Dermis microvascular lymphatic vessel endothelial cell (primary cell): ENCODE measurements around the gene CCDC91. TPM values are rescaled to one million over a fixed set of nuclear protein-coding genes. Genes with fewer than 3 reads are reported as not detected.
"Not testable (repeated sequence)": the region's sequence is repeated elsewhere in the genome, so short reads cannot be mapped to it uniquely, and the experiment has no call there.

ENCODE experiments used
- DNase-seq, 2 donors: peaks; one replicate each; pipeline versions ENCODE4 v3.0.0 to v3.0.0-alpha.2; 2010; ENCODE audit warnings: low read depth in 2 of 2
- total RNA-seq: library from RNA; depleted of rRNA; stranded (reverse); fragments of >200 nt; gene quantifications from 2 replicates; pipeline ENCODE4 v1.2.1, GENCODE V29; 2014

The CCDC91 gene
- total RNA-seq, 1 donor from 2014 or later = 3.9 TPM

- DNase-seq = no peak
Measured at GRCh38 chr12:28232211-28232928, 42.1 kb downstream of the CCDC91 start.

- DNase-seq = no peak
Measured at GRCh38 chr12:28234444-28234843, 44.2 kb downstream of the CCDC91 start.

DNA sequence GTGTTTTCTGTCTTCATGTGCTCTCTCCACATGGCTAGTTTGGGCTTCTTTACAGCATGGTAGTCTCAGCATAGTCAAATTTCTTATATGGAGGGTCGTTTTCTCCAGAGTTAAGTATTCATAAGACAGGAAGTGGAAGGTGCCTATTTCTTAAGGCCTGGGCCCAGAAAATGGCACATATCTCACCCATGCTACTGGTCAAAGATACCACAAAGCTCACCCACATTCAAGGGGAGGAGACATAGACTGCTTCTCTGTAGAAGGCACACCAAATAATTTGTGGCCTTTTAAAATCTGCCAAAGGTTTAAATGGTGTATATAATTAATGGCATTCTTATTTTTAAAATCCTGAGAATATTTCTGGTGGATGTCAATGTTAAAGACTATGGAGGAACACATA lies 44.8 kb downstream of the CCDC91 start:
- DNase-seq = no peak

DNA sequence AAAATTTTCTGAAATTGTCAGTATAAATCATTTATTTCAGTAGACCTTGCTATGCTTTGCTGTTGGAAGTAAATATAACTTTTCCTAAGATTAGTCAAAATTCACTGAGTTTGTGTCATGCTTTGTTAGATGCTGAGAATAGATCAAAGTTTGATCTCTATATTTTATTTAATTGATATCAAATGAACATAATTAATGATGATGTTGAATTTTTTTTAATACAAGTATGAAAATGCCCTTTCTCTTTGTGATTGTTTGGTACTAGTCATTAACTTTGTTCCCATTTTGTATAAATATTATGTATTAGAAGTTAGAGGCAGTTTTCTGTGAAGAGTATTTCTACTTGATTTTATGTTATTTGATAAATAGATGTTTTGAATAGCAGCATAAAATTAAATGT lies 45.7 kb downstream of the CCDC91 start:
- no peak for DNase-seq

GRCh38 chr12:28237423-28237822 lies 47.2 kb downstream of the CCDC91 start:
- no peak for DNase-seq

- DNase-seq = no peak
Measured at GRCh38 chr12:28239918-28240317, 49.7 kb downstream of the CCDC91 start.

GRCh38 chr12:28240853-28241252 lies 50.6 kb downstream of the CCDC91 start:
- no peak for DNase-seq

DNA sequence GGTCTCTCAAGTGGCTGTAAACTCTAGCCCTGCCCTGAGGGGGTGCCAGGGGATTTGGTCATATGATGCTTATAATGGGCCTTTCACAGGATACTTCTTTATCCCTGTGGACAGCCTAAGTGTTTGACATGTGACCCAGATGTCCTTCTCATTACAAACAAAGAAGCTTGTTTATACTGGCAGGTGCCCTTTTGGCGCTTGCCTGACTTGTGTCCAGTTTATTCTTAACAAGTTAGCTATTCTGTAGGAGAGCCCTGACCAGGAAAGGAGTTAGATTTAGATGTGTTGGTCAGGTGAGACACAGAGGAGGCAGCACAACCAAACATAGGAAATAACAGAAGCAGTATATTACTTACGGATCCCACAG lies 51.9 kb downstream of the CCDC91 start:
- DNase-seq = no peak

GRCh38 chr12:28242496-28243309 lies 52.4 kb downstream of the CCDC91 start:
- peak in 1 of 2 donors; percentile 36 for DNase-seq

DNA sequence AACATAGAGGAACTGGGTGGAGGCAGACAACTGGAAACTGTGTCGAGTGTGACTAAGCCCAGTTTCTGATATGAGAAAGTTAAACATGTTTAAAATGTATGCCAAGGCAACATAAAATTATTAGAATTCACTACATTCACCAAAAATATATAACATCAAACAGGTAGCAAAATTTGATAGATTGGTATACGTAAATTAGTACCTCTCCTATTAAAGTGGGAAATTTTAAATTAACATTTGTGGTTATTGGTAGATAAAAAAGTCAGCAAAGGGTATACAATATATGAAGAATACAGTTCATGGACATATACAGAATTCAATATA lies 53.0 kb downstream of the CCDC91 start:
- no peak for DNase-seq

GRCh38 chr12:28247806-28248205 lies 57.5 kb downstream of the CCDC91 start:
- DNase-seq = no peak

DNA sequence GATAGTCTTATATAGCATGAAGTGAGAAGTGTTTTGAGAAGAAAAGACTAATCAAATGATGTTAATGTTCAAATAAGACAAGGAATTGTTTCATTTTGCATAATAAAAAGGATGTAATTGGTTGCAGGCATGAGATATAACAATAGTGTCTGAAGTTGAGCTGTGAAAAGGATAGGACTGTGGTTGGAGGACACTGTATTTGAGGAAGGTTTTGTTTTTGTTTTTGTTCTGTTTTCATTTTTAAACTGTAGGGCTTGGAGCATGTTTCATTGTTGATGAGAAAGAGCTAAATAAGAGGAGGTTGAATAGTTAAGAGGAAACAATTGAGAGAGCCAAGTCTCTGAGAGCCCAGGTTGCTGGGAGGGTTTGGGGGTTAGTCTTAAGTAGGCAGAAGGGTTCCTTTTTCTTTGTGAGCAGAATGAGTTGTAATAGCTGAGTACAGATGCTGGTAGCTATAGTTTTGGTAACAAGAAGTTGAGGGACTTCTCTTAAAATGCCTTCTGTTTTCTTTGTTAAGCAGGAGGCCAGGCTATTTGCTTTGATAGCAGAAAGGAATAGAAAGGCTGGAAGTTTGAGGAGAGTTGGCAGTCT lies 58.4 kb downstream of the CCDC91 start:
- DNase-seq = no peak

DNA sequence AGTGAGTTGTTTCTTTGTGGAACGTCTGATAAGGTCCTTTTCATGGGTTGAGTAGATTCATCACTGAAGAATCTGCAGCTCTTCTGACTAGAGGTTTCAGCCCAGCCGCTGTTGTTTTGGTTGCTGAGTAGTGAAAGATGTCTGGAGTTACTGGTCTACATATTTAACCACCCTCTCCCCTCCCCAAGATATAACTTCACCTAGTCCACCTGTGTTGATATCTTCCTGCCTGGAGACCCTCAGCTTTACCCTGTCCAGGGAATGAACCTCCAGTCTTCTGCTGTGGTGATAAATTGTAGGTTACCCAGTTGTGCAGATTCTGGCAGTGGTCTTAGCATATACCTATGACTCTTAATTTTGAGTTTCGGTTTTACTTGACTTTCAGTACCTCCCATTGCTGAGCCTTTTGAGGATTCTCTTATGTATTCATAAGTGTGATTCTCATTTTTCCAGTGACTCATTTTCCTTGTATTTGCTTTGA lies 62.9 kb downstream of the CCDC91 start:
- no peak for DNase-seq

GRCh38 chr12:28257411-28257810 lies 67.2 kb downstream of the CCDC91 start:
- DNase-seq = no peak

- DNase-seq = no peak
Measured at GRCh38 chr12:28258998-28259397, 68.7 kb downstream of the CCDC91 start.

DNA sequence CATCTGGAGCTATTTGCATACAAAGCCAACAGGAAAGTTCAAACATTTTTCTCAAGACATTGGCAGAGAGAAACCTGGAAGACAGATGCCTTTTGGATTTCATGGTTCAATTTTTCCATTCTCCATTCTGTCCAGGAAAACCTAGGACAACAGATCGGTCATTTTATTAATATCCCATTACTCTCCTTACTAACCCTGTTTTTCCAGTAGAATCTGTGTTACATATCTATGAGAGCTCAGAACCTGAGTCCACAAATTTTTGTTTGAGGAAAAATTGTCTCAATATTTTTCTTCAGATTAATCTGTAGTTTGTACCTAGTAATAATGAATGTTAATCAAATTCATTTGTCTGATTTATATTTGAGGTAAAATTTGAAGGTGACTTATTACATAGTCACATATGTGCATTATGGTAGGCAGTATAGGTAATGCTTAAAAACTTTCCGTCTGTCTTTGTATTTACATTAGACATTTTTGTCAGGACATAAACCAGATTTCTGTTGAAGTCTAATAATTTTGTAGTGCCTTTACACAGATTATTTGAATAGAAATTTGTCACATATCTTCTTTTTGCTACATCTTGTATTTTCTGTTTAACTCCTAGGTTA lies 75.3 kb downstream of the CCDC91 start:
- no peak for DNase-seq

DNA sequence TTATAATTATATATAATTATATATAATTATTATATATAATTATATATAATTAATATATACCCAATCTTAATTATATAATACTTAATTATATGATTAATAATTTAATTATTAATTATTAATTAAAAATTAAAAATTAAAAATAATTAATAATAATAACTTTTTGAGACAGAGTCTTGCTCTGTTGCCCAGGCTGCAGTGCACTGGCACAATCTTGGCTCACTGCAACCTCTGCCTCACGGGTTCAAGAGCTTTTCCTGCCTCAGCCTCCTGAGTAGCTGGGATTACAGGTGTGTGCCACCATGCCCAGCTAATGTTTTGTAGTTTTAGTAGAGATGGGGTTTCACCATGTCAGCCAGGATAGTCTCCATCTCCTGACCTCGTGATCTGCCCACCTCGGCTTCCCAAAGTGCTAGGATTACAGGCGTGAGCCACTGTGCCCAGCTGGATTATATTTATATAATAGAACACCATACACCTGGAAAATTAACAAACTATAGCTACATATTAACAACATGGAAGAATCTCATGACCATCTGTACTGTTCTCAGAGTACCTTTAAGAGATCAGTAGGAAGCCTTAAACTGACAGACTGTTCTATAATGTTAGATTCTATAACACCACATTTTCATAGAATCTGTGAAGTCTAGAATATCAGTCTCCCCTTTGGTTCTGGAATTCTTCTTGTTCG lies 77.8 kb downstream of the CCDC91 start:
- DNase-seq = not testable (repeated sequence)

- DNase-seq = no peak
Measured at GRCh38 chr12:28268608-28269229, 78.5 kb downstream of the CCDC91 start.

DNA sequence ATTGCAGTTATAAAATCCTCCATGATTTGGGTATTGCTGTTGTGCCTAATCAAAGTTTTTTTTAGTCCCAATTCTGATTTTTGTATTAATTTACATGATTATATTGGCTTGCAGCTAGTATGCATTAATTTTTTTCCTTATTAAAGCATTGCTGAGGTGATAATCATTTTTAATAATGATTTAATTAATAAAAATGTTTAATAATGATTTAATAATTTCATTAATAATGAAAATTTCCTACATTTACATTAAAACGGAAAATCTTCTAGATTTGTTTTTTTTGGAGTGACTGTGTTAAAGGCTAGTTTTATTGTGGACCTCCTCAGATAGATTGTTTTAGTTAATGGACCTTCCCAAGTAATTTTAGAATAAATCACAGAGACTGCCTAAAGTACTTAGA lies 79.6 kb downstream of the CCDC91 start:
- no peak for DNase-seq

DNA sequence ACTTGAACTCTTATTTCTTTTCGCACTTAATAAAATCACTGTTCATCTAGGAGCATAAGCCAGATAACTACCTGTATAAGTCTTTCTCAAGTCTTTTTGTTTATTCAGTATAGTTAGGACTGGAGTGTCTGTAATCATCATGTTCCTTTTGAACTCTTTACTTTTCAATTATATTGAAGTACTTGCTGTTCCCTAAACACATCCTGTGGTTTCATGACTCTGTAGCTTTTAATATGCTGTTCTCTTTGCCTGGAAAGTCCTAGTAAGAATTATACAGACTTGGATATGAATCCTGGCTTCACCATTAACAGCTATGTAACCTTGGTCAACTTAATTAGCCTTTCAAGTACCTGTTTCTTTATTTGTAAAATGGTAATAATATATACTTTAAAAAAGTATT lies 88.2 kb downstream of the CCDC91 start:
- no peak for DNase-seq

GRCh38 chr12:28278960-28279359 lies 88.7 kb downstream of the CCDC91 start:
- no peak for DNase-seq
